Head of caudate nucleus (tissue), 42 donors: ENCODE measurements around the gene NKX3-2.

Experiments
- DNase-seq, 42 donors: peaks; one replicate each; pipeline versions ENCODE4 v3.0.0 to v3.0.0-alpha.2; 2020 to 2021; ENCODE audit warnings: mixed read lengths in 7 of 42
- intact Hi-C: fragments of 100-400 bp; cut with DNase I; formaldehyde crosslinking; loops from one replicate; pipeline ENCODE4 v1.15.0; 2022

NKX3-2 gene

DNA sequence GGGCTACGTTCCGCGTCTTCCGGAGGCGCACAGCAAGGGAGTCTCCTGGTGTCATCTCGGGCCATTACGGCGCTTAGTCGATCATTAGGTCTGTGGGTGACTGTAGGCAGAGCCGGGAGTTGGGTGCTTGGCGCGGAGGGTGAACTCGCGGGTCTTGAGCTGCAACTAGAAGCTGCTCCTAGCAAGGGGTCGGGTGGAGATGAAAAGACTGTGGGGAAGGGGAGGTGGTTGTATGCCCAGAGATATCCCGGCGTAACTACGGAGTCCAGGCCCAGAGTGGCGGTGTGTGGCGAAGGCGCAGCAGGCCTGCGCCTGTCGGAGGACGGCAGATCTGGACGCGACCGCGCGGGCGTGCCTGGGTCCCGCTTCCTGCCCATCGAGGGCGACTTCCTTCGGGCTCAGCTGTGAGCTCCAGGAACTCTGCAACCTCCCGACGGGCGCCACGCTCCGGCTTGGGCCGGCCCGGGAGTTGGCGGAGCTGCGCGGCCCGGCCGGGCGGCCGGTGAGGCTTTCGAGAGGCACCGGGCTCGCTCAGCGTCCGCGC lies 2.7 kb upstream of the NKX3-2 start:
- intact Hi-C loops = loop anchor here (5.0 kb wide), 1 partner anchor 695 kb away; no protein-coding TSS in a partner anchor
- DNase-seq = no peak

DNA sequence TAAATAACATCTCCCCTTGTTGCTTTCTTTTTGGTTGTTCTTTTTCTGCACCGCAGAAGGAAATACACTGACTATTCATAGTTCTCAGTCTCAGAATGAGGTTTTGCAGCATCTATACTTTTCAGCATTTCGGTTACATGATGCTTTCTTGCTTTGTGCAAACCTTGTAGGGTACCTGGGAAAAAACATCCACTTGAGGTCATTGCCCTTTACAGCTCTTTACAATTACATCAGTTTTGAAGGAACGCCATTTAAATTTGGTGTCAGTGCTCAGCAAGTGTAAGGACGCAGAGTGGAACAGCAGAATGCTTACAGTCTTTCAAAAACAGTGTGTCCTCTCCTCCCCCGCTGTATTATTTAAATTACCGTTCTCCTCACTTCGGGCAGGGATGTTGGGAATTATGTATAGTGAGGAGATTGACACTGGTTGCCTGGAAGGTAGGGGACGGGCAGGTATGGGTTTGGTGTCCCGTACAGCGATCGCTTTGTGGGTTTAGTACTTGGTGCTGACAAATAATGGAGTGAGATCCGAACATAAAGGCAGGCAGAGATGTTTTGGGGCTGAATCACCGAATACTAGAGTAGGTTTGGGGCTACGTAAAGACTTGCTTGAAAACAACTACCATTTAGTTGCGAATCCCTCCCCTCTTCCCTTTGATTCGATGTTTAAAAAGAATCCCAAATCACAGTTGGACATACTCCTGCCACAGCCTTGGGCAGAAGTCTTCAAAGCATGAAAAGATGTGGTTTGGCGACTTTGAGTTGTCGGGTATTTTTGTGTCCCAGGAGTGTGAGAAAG lies 2.0 kb upstream of the NKX3-2 start:
- intact Hi-C loops = loop anchor here (5.0 kb wide), 1 partner anchor 694 kb away; no protein-coding TSS in a partner anchor
- no peak for DNase-seq

DNA sequence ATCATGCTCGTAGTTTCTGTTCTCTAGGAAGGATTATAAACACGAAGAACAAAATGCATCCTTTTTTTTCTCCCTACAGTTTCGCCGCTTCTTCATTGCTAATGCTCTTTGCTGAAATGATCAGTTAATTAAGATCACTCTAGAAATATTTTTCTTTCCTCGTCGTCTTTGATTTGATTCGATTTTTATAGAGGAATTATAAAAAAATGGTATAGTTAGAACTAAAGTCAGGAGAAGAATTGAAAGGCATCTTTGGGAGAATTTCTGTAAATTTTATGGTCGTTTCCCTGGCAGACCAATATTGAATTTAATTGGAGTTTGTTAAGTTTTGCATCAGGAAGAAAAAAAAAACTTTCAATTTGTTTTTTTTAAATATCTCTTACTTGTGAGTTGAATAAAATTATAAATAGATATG lies 1.1 kb upstream of the NKX3-2 start:
- no peak for DNase-seq
- intact Hi-C loops = loop anchor here (5.0 kb wide), 1 partner anchor 693 kb away; no protein-coding TSS in a partner anchor

DNA sequence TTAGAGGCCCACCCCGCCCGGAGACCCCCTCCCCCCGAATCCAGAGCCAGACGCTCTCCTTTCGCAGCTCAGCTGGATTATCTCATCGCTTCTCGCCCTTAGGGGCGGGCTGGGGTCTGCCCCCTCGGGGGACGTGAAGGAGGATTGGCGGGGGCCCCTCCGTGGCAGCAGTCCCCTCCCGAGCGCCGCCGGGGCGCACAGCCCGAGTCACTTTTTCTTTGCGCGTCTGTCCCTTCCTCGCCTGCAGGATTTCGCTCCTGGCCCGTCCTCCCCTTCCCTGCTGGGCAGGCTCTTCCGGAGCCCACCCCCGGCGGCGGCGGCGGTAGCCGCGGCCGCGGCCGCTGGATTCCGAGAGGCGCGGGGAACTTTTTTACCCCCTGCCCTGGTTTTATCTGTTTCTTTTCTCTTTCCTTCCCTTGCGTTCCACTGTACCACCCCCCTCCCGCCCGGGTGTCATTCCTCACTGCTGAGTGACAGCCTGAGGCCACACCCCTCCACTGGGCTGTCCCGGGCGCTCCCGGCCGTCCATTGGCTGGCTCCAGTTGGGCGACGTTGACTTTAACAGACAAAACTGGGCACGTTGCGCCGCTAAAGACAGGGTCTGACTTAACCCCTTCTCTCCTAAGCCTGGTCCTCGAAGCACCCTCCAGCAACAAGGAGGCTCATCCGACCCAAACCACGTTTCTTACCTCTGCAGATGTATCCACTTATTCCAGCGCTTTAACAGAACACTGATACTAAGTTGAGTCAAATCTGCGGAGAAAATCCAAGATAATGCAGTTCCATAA lies 492 bp upstream of the NKX3-2 start:
- peak in 34 of 42 donors; percentile 14 to 77 (median 46) for DNase-seq
- intact Hi-C loops = loop anchor here (5.0 kb wide), 1 partner anchor 692 kb away; no protein-coding TSS in a partner anchor

DNA sequence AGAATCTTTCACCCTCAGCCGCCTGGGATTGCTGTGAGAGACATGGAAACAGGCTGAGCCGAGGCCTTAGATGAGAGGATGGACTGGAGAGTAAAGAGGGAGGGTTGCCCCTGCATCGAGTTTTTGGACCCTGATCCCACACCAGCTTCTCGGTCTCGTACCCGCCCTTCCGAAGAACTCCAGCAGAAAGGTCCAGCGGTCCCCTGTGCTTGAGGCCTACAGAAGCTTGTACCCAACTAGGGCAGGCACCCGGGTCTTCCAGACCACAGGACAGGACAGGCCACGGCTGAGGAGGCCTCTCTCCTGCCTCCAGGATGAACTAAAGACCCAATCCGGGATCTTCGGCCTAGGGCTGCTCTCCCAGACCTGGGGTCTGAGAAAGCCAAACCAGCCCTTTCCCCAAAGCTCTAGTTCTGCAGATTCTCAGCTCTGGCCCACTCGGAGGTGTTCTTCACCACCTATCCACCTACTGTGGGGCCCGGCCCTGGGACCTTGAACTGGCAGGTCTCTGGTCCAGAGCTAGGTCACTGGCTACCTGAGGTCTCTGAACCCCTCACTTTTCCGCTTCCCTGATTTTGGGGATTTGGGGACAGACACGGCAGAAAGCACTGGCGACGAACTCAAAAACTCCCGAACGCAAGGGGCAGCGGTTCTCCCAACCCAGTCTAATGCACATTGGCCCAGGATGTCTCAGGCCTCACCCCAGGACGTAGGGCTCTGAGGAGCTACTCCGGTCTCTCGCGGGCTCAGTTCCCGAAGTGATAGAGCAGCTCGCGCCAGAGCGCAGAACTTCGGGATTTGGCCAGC lies 1.1 kb downstream of the NKX3-2 start:
- intact Hi-C loops = no loop called here
- no peak for DNase-seq

DNA sequence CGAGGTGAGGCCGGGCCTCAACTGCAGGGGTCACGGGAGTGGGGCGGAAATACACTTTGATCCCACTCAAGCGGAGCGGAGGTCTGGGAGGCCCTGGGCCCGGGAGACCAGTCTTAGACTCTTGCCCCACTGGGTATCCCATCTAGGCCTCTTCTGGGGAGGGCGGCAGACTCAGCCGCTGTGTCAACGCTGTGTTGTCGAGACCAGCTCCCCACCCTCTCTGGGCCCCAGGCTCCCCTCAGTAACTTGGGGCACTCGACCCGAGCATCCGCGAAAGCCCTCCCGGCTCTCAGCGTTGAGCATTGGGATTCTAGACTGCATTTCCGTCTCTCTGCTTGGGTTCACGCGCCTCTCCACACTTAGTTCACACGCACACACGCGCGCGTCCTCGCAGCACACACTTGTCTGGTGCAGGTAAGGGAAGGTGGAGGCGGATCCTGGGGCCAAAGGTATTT lies 1.7 kb downstream of the NKX3-2 start:
- intact Hi-C loops = no loop called here
- DNase-seq = no peak

DNA sequence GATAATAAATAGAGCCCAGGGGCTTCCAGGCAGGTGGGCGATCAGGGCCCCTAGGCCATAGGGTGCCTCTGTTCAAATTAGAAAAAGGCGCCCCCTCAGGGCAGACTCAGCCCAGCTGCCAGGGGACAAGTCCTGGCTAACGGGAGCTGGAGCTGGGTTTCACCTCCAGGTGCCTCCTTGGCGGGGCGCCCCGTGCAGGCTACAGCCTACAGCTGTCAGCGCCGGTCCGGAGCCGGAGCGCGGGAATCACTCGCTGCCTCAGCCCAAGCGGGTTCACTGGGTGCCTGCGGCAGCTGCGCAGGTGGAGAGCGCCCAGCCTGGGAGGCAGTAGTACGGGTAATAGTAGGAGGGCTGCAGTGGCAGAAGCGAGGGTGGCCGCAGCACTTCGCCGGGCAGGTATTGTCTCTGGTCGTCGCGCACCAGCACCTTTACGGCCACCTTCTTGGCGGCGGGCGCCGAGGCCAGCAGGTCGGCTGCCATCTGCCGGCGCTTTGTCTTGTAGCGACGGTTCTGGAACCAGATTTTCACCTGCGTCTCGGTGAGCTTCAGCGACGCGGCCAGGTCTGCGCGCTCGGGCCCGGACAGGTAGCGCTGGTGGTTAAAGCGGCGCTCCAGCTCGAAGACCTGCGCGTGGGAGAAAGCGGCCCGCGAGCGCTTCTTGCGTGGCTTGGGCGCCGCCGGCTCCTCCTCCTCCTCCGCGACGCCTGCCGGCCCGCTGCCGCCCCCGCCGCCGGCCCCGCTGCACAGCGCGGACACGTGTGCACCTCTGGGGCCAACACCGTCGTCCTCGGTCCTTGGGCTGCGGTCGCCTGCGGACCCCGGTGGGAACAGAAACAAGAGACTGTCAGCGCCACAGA lies 2.4 kb downstream of the NKX3-2 start:
- peak in 16 of 42 donors; percentile 26 to 61 (median 35) for DNase-seq
- intact Hi-C loops = no loop called here

DNA sequence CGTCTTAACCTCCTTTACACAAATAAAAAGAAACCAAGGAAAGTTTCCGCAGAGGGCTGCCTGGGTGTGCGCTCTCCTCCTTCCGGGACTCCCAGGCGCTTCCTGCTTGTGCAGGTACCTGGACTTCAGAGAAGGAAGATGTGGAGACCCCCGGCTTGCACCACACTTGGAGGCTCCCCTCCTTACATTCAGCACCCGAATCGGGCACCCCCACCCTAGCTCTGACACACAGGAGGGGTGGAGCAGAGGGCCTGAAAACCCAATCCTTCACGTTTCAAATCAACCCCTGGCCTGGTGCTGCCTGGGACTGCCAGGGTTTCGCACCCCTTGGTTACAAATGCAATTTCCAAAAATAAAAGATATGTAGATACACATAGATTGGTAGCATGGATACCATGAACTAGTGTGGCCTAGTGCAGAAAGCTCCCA lies 3.1 kb downstream of the NKX3-2 start:
- intact Hi-C loops = no loop called here
- DNase-seq = no peak

DNA sequence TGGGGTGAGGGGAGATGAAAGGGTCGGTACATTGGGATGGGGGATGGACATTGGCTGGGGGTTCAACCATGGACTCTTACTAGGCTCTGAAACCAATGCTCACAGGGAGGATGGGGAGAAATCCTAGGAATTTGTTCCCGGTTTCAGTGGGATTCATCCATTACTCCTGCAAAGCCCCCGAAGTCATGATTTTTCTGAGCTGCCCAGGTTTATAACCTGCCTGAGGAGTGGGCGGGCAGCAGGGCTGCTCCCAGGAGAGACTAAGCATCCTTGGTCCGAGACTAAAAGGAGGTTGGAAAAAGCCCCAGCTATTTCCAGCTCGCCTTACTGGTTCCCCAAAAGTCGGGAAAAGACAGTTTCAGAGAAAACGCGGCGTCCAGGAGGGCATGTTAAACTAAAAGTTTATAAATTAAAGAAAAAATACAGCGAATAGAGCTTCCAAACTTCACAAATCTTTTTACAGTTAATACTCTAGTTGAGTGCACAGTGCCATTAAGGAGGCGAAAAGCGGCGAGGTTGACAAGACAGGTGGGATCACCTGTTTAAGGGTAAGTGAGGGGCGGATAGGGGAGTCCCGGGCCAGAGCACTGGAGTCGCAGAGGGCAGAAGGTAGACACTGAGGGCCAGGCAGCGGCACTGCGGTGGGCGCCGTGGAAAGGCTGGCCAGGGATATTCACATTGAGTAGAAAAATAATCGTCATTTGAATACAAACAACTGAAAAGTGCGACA lies 3.7 kb downstream of the NKX3-2 start:
- intact Hi-C loops = no loop called here
- no peak for DNase-seq

DNA sequence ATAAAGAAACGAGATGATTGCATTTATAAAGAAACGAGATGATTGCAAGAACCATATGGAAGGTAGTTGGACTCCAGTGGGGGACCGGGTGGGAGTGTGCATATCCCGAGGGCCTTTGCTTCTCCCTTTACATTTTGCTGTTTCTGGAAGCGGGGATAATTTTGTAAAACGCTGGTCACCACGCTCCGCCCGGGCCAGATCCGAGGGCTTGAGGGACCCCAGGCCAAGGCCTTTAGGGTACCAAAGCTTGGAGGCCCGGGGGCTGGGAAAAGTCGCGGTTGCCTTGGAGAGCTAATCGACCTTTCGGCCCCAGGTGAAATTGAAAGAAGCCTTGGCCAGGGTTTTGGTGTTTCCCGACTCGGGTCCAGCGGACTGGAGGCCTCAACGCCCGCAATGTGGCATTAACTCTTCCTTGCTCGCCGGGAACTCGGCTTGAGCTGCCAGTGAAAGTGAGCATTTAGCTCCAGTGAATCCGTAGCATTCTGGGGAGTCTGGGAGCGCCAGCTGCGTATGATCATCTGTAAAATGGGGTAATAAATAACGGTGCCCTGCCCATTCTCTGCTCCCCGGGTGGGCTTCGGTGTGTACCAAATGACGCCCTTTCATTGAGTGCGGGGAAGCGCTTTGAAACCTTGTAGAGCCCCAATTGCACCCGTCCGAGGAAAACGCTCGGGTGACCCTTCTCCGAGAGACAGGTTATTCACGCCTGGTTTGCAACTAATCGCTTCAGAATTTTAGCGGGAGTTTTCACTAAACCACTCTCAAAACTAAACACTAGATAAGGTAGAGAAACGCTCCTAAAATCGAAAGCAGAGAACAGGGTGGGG lies 4.5 kb downstream of the NKX3-2 start:
- no peak for DNase-seq
- intact Hi-C loops = no loop called here

DNA sequence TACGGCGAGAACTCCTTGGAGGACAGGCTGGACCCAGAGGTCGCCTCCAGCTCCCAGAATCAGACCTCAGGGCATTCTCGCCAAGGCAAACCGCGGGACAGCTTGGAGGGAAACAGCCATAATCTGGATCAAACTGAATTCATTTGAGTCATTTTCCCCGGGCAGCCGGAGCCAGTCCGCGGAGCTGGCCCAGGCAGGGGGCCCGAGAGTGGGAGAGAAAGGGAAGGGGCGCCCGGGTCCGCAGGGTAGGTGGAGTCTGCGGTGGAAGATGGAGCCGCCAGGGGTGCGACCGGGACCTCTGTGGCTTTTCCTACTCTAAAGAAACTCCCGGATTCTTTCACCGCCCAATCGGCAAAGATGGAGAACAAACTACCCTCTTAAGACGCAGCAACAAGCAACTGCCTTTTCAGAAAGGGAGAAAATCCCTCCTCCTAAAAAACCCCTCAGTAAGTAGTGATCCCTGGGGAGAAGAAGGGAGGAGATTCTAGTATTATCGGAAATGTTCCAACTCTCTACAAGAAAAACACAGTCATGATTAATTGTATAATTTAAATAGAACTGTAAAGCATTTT lies 5.2 kb downstream of the NKX3-2 start:
- intact Hi-C loops = no loop called here
- DNase-seq = no peak

DNA sequence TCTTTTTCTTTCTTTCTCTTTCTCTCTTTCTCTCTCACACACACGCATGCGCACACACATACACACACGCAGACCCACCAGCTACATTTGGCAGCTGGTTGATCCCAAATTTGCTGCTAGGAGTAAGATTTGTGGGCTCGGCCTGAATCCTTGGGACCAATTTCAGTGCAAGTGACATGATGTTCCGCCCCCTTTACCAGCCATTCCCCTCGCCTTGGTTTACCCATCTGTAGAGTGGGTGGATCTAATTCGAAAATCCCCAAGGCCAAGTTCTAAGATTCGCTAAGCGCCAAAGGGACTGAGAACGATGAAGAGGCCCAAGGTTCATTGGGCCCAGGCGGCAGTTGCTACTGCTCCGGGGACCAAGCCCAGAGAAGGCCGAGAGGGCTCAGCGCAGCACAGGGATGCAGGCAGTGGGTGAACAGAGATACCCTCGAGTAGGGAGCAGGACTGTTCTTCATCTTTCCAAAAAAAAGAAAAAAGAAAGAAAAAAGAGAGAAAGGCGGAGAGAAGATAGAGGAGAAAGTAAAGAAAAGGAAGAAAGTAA lies 5.8 kb downstream of the NKX3-2 start:
- intact Hi-C loops = no loop called here
- no peak for DNase-seq

DNA sequence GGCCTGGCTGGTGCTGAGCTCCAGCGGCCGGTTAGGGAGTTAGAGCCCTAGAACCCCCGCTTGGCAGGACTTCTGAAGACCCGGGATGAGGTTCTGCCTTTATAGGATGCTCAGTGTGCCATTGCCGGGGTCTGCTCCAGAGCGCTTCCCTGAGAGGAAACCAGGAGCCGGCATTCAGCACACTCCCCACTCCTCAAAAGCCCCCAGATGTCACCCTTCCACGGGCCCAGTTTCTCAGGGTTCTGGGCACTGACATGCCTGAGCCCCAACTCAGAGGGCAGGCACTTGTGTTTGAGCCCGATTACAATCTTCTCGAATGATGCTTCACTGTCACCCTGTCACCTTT lies 6.5 kb downstream of the NKX3-2 start:
- no peak for DNase-seq
- intact Hi-C loops = no loop called here

DNA sequence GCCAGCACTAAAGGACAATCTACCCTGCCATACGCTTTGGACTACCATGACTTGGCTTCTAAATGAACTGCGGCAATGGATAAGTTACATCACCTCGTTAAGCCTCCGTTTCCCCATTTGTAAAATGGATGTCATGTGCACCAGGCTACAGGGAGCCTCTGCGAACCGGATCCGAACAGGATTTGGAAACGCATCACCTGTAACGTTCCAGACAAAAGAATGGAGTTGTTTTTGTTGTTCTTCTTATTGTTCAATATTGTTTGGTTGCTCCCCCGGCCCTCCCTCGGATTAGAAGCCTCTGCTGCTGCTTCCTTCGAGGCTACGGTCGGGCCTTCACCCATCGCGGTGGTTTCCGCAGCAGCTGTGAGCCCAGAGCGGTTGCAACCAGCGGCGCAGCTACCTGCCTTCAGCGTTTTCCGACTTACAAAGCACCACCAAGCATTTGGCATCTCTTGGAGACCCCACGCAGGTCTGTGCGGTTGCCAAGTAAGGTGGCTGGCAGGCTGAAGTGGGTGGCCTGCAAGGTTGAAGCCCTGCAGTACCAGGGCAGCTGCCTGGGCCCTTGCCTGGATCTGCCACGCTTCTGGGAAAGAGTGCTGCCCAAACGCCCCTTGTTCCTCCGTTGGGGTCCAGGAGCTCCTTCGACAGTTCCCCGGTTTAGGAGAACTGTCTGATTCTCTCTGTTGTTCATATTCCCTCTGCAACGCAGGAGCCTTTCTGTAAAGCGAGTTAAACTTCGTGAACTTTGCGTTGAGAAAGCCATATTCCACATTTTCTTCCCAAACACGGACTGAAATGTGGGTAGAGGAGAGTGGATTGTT lies 7.1 kb downstream of the NKX3-2 start:
- intact Hi-C loops = no loop called here
- DNase-seq = no peak

DNA sequence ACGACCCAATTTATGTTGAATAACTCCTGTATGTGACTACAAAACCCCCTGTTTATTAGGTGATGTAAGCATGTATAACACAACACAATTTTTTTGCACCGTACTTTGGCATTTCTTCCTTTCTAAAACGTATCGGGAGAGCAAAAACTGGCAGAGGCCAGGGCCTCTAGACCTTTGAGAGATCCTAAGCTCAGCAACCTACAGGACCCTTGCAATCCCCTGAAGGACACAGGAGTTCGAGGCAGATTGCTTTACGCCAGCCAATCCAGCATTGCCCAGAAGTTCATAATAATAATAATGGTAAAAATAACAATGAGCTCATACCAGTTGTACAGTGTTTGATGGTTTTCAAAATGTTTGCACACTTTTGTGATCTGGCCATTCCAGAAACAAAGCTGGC lies 7.7 kb downstream of the NKX3-2 start:
- intact Hi-C loops = no loop called here
- no peak for DNase-seq
